H1 (cell line): Measurements from ENCODE around the gene BNIP1. TPM values are rescaled to one million over a fixed set of nuclear protein-coding genes. Genes with fewer than 3 reads are reported as not detected.

Experiments
- CTCF ChIA-PET: fragments of 300-600 bp; sonication (Branson Sonifier 250); formaldehyde crosslinking; loops from one replicate; lab custom pipeline; 2021; ENCODE audit not compliant: partially characterized antibody; lab: Charles Lee
- POLR2A ChIA-PET: fragments of 300-600 bp; sonication (Branson Sonifier 250); formaldehyde crosslinking; loops from one replicate; lab custom pipeline; 2021; ENCODE audit warnings: inconsistent platforms; ENCODE audit not compliant: partially characterized antibody; lab: Charles Lee
- DNase-seq, 2 experiments: peaks; one replicate each; pipeline versions ENCODE4 v3.0.0 to v3.0.0-alpha.2; 2010 to 2022; ENCODE audit warnings: low spot score in 2 of 2, low read depth in 1 of 2, mixed read lengths in 1 of 2
- FAIRE-seq: peaks from 2 replicates; lab custom pipeline; 2011; peaks lifted over from hg19 to GRCh38; lab: Jason Lieb, UNC
- H2AFZ ChIP-seq: 2 replicates; pipeline ENCODE4 v1.8.1; 2012; ENCODE audit warnings: low read length, inconsistent platforms
- H2AK5ac ChIP-seq: 2 replicates; pipeline ENCODE4 v1.6.1; 2013; ENCODE audit warnings: low read depth, low read length
- H2BK120ac ChIP-seq: replicated peaks from 2 replicates; pipeline ENCODE3; 2013; ENCODE audit warnings: low read depth, low read length, inconsistent platforms
- H2BK12ac ChIP-seq: 2 replicates; pipeline ENCODE4 v1.6.1; 2013; ENCODE audit warnings: low read depth, low read length
- H2BK15ac ChIP-seq: 2 replicates; pipeline ENCODE4 v1.6.1; 2013; ENCODE audit warnings: low read length
- H2BK20ac ChIP-seq: 2 replicates; pipeline ENCODE4 v1.6.1; 2013; ENCODE audit warnings: low read length
- H2BK5ac ChIP-seq: 2 replicates; pipeline ENCODE4 v1.6.1; 2013; ENCODE audit warnings: low read depth, low read length
- H3K14ac ChIP-seq: 2 replicates; pipeline ENCODE4 v1.6.1; 2013; ENCODE audit warnings: inconsistent platforms; ENCODE audit not compliant: insufficient read length
- H3K18ac ChIP-seq: 2 replicates; pipeline ENCODE4 v1.6.1; 2013; ENCODE audit warnings: low read length; ENCODE audit errors: extremely low read depth
- H3K23ac ChIP-seq: 2 replicates; pipeline ENCODE4 v1.6.1; 2013; ENCODE audit warnings: inconsistent platforms; ENCODE audit not compliant: insufficient read length
- H3K23me2 ChIP-seq: 2 replicates; pipeline ENCODE4 v1.6.1; 2013; ENCODE audit warnings: low read depth, low read length
- H3K27ac ChIP-seq: 2 replicates; pipeline ENCODE4 v1.6.1; 2011; ENCODE audit warnings: low read depth, low read length, inconsistent platforms
- H3K27me3 ChIP-seq, 4 experiments: replicated peaks in 1 of 4; 1 replicate in 1 of 4; 2 replicates in 3 of 4; pipeline versions ENCODE4 v1.6.1 to v1.8.1; 2011 to 2013; ENCODE audit warnings: low read length in 3 of 4, mild to moderate bottlenecking in 3 of 4, inconsistent platforms in 2 of 4, mixed read lengths in 2 of 4, moderate library complexity in 1 of 4; ENCODE audit not compliant: control insufficient read depth in 3 of 4, insufficient read depth in 3 of 4; ENCODE audit errors: extremely low read depth in 1 of 4
- H3K36me3 ChIP-seq, 4 experiments: 2 replicates each; pipeline versions ENCODE4 v1.6.1 to v1.8.1; 2011 to 2013; ENCODE audit warnings: mild to moderate bottlenecking in 4 of 4, low read length in 3 of 4, moderate library complexity in 2 of 4, control low read depth in 1 of 4, inconsistent platforms in 1 of 4; ENCODE audit not compliant: insufficient read depth in 4 of 4, control insufficient read depth in 2 of 4
- H3K4ac ChIP-seq: replicated peaks from 2 replicates; pipeline ENCODE3; 2013; ENCODE audit warnings: low read length, low read depth, mixed read lengths, inconsistent platforms; ENCODE audit not compliant: insufficient read length
- H3K4me1 ChIP-seq, 4 experiments: replicated peaks in 1 of 4; 1 replicate in 1 of 4; 2 replicates in 3 of 4; pipeline versions ENCODE4 v1.6.1 to v1.8.1; 2011 to 2013; ENCODE audit warnings: low read length in 3 of 4, inconsistent platforms in 2 of 4, mixed read lengths in 1 of 4; ENCODE audit not compliant: insufficient read depth in 4 of 4, control insufficient read depth in 3 of 4
- H3K4me2 ChIP-seq, 2 experiments: 2 replicates each; pipeline versions ENCODE4 v1.6.1 to v1.8.1; 2011 to 2013; ENCODE audit warnings: low read depth in 2 of 2, low read length in 2 of 2, control low read depth in 1 of 2, inconsistent platforms in 1 of 2, mild to moderate bottlenecking in 1 of 2; ENCODE audit not compliant: insufficient read depth in 1 of 2
- H3K4me3 ChIP-seq, 4 experiments: fragments of 200-600, 300-600 bp in 1 of 4; sonication (generic), shearing (Covaris generic), sonication (Bioruptor Twin) in 1 of 4; 2 replicates each; pipeline versions ENCODE4 v1.5.1 to v1.8.1; 2011 to 2016; ENCODE audit warnings: low read length in 4 of 4, low read depth in 3 of 4, control low read depth in 2 of 4, inconsistent platforms in 2 of 4, mild to moderate bottlenecking in 2 of 4, mixed read lengths in 1 of 4, moderate library complexity in 1 of 4; ENCODE audit not compliant: insufficient read depth in 2 of 4; ENCODE audit errors: extremely low read depth in 1 of 4
- H3K56ac ChIP-seq: replicated peaks from 2 replicates; pipeline ENCODE3; 2013; ENCODE audit warnings: low read depth, mild to moderate bottlenecking, mixed read lengths, low read length, inconsistent platforms; ENCODE audit not compliant: insufficient read length
- H3K79me1 ChIP-seq: 2 replicates; pipeline ENCODE4 v1.6.1; 2013; ENCODE audit warnings: low read depth, low read length, control low read depth
- H3K79me2 ChIP-seq, 2 experiments: 2 replicates each; pipeline versions ENCODE4 v1.6.1 to v1.8.1; 2012 to 2013; ENCODE audit warnings: low read length in 2 of 2, mild to moderate bottlenecking in 2 of 2, inconsistent platforms in 1 of 2; ENCODE audit not compliant: insufficient read depth in 2 of 2, control insufficient read depth in 1 of 2
- H3K9ac ChIP-seq, 4 experiments: replicated peaks in 1 of 4; 1 replicate in 1 of 4; 2 replicates in 3 of 4; pipeline versions ENCODE4 v1.6.1 to v1.8.1; 2011 to 2013; ENCODE audit warnings: low read depth in 3 of 4, low read length in 3 of 4, control low read depth in 2 of 4, mild to moderate bottlenecking in 2 of 4, moderate library complexity in 2 of 4, inconsistent platforms in 1 of 4; ENCODE audit errors: extremely low read depth in 1 of 4
- H3K9me3 ChIP-seq, 2 experiments: 2 replicates each; pipeline versions ENCODE4 v1.6.1 to v1.8.1; 2012 to 2013; ENCODE audit warnings: mild to moderate bottlenecking in 2 of 2, moderate library complexity in 2 of 2, control low read depth in 1 of 2, inconsistent platforms in 1 of 2, low read depth in 1 of 2, low read length in 1 of 2, mixed read lengths in 1 of 2; ENCODE audit not compliant: insufficient read depth in 2 of 2
- H4K20me1 ChIP-seq, 2 experiments: replicated peaks in 1 of 2; 2 replicates each; pipeline versions ENCODE3 to v1.8.1; 2011 to 2013; ENCODE audit warnings: inconsistent platforms in 2 of 2, low read length in 2 of 2, mild to moderate bottlenecking in 1 of 2; ENCODE audit not compliant: insufficient read depth in 2 of 2, control insufficient read depth in 1 of 2
- H4K5ac ChIP-seq: 2 replicates; pipeline ENCODE4 v1.6.1; 2013; ENCODE audit warnings: low read length, low read depth, mixed read lengths, inconsistent platforms; ENCODE audit not compliant: insufficient read length
- H4K8ac ChIP-seq: 2 replicates; pipeline ENCODE4 v1.8.0; 2013; ENCODE audit warnings: mild to moderate bottlenecking, moderate library complexity, low read length, inconsistent platforms; ENCODE audit not compliant: insufficient read depth; ENCODE audit errors: extremely low read depth
- H4K91ac ChIP-seq: replicated peaks from 2 replicates; pipeline ENCODE3; 2013; ENCODE audit warnings: low read length, mixed read lengths, inconsistent platforms; ENCODE audit not compliant: insufficient read length
- CTBP2 ChIP-seq: IDR thresholded peaks from 2 replicates; pipeline ENCODE4 v1.7.0; 2011; ENCODE audit warnings: borderline replicate concordance, mild to moderate bottlenecking, moderate library complexity, mixed read lengths, low read length; ENCODE audit not compliant: insufficient read depth, insufficient read length
- EZH2 ChIP-seq: fragments of 200-600 bp; sonication (generic); IDR thresholded peaks from 2 replicates; pipeline ENCODE4 v1.7.1; 2012; ENCODE audit warnings: low read depth, mild to moderate bottlenecking, moderate library complexity, low read length, inconsistent platforms; ENCODE audit not compliant: severe bottlenecking
- KDM5A ChIP-seq: fragments of 200-600 bp; IDR thresholded peaks from 2 replicates; pipeline ENCODE4 v1.7.1; 2012; ENCODE audit warnings: mild to moderate bottlenecking, low read length, inconsistent platforms, mixed read lengths
- RNF2 ChIP-seq: fragments of 200-900, 300-1000 bp; sonication (generic); IDR thresholded peaks from 2 replicates; pipeline ENCODE4 v1.7.1; 2016; ENCODE audit warnings: borderline replicate concordance, low read depth, mild to moderate bottlenecking, antibody characterized with exemption, low read length; ENCODE audit not compliant: poor library complexity, severe bottlenecking; ENCODE audit errors: missing control alignments
- SUZ12 ChIP-seq: fragments of 200-600 bp; sonication (generic); IDR thresholded peaks from 2 replicates; pipeline ENCODE4 v1.6.1; 2012; ENCODE audit warnings: mild to moderate bottlenecking, inconsistent platforms, low read length, moderate library complexity, mixed read lengths
- USF2 ChIP-seq: IDR thresholded peaks from 2 replicates; pipeline ENCODE4 v1.6.1; 2011; ENCODE audit warnings: low read length, improper control_type of control experiment
- WGBS, 2 experiments: shearing (Covaris generic) in 1 of 2; methylation state at CpG; one replicate each; pipeline versions ENCODE4 v1.1.6 to v1.1.7; 2013 to 2015; ENCODE audit warnings: low lambda C conversion rate in 2 of 2, mixed read lengths in 2 of 2, inconsistent platforms in 1 of 2, low coverage in 1 of 2, missing lambda C conversion rate in 1 of 2; ENCODE audit not compliant: insufficient replicate concordance in 2 of 2, insufficient coverage in 1 of 2, insufficient read length in 1 of 2; ENCODE audit errors: extremely low coverage in 1 of 2, missing lambda C conversion rate in 1 of 2; 5-methylcytosine and 5-hydroxymethylcytosine counted together
- polyA plus RNA-seq, 7 experiments: library from polyadenylated mRNA; depleted of rRNA in 3 of 7; stranded (reverse) in 5 of 7; unstranded in 2 of 7; fragments of >200 nt in 5 of 7; fragments of 200-250 nt in 2 of 7; gene quantifications; 1 replicate in 5 of 7; 2 replicates in 1 of 7; 4 replicates in 1 of 7; pipeline versions ENCODE4 v1.2.1 to v1.2.3, GENCODE V29; 2011 to 2013; ENCODE audit warnings: missing spikeins in 2 of 7, mixed read lengths in 2 of 7
- total RNA-seq: library from RNA; stranded (reverse); fragmentation: NEBNext Ultra II Directional; extraction: Animal tissue kit (Norgen Biotek cat#: 25700); gene quantifications from 2 replicates; pipeline ENCODE4 v1.2.1, GENCODE V29; 2021
- TF ChIP-seq, protein P1 (sequence below), 3 experiments: IDR thresholded peaks; 1 replicate in 2 of 3; 2 replicates in 1 of 3; pipeline versions ENCODE4 v1.5.1 to v1.6.1; 2011; ENCODE audit warnings: low read length in 3 of 3, mild to moderate bottlenecking in 3 of 3, inconsistent platforms in 2 of 3, low read depth in 1 of 3, moderate library complexity in 1 of 3; ENCODE audit not compliant: insufficient read depth in 1 of 3; ENCODE audit errors: control extremely low read depth in 1 of 3

Gene BNIP1
- total and polyA plus RNA-seq, 2 of the 8 experiments (the other 6 are each of a cell fraction or from before 2014, with no cell fraction given), result 13.5 to 14.7 TPM

DNA sequence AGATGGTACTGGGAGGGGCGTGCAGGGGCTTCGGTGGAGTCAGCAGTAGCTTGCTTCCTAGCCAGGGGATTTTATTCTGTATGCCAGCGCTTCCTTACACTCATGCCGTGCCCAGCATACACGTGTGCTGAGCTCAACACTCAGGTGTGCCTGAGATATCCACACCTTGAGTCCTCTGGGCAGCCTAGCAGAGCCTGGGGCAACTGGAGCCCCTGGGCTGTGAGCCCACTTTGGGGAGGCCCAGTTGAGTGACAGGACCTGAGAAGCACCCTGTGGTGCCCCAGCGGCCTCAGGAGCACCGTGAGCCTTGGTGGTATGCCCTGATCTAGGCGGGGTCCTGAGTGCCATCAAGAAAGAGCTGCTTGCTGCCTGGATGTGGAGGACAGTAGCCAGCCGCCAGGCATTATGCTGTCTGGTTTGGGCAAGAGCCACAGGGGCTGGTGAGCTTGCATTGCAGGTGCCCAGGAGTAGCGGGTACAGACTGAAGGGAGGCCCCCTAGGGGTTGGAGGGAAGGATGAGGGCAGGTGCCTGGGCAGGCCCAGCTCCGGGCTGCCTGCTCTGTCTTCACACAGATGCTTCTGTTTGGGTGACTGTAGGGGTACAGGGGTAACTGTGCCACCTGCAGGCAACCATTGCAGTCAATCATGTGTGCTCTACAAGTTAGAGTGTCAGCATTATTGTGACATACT, 42.9 kb downstream of the BNIP1 start:
- no peaks in the 10 kb centered on the region for H3K79me2 ChIP-seq
- no peak overlapping the region for H4K5ac ChIP-seq
- H3K14ac ChIP-seq, result no peak overlapping the region
- no peak overlapping the region for H4K91ac ChIP-seq
- no peak overlapping the region for H3K18ac ChIP-seq
- H3K23ac ChIP-seq, result no peak overlapping the region
- no peak overlapping the region for H2BK120ac ChIP-seq
- no peak overlapping the region; the same call in 1 of the 2 replicates for H4K8ac ChIP-seq
- H3K4ac ChIP-seq, result no peak overlapping the region
- no peaks in the 10 kb centered on the region for H4K20me1 ChIP-seq
- no peak overlapping the region for H3K27ac ChIP-seq
- WGBS, 2 experiments, result 78% methylated on average over 11 of the region's 11 CpGs; no CpG with 5 or more reads in 1 of the 2 experiments
- no peak overlapping the region for H2AFZ ChIP-seq
- H2AK5ac ChIP-seq, result no peak overlapping the region
- no peak overlapping the region for H3K56ac ChIP-seq
- 0 out of 2 replicates have a peak overlapping the region, but pooled peaks have one; percentile 34 for H2BK20ac ChIP-seq
- ChIA-PET POLR2A (no interaction called here), CTCF (interaction anchor here (0.7 to 6.2 kb wide), 14 partner anchors 9 to 177 kb away, joined by 3 to 44 read pairs (median 4); no protein-coding TSS in a partner anchor)
- H2BK15ac ChIP-seq, result peak overlapping the region; percentile 5; the same call in 1 of the 2 replicates
- peak; percentile 19 to 59 for DNase-seq
- FAIRE-seq, result no peak
- H3K79me1 ChIP-seq, result no peaks in the 10 kb centered on the region
- no peak overlapping the region for H2BK12ac ChIP-seq
- H3K4me3 ChIP-seq, result no peak overlapping the region
- H3K9ac ChIP-seq, result no peak overlapping the region
- H3K36me3 ChIP-seq, result no peaks in the 10 kb centered on the region
- no peaks in the 10 kb centered on the region for H3K9me3 ChIP-seq
- no peaks in the 10 kb centered on the region for H3K23me2 ChIP-seq
- H3K27me3 ChIP-seq, result no peaks in the 10 kb centered on the region
- H2BK5ac ChIP-seq, result 0 out of 2 replicates have a peak overlapping the region, but pooled peaks have one; percentile 48
- H3K4me2 ChIP-seq, result no peak overlapping the region
- H3K4me1 ChIP-seq, result peaks cover 0 to 4% (median 0%) of the 10 kb centered on the region in 4 experiments; a peak in 1 of 7 replicates
- no peak for TF ChIP-seq CTBP2
- TF ChIP-seq, protein P1, sequence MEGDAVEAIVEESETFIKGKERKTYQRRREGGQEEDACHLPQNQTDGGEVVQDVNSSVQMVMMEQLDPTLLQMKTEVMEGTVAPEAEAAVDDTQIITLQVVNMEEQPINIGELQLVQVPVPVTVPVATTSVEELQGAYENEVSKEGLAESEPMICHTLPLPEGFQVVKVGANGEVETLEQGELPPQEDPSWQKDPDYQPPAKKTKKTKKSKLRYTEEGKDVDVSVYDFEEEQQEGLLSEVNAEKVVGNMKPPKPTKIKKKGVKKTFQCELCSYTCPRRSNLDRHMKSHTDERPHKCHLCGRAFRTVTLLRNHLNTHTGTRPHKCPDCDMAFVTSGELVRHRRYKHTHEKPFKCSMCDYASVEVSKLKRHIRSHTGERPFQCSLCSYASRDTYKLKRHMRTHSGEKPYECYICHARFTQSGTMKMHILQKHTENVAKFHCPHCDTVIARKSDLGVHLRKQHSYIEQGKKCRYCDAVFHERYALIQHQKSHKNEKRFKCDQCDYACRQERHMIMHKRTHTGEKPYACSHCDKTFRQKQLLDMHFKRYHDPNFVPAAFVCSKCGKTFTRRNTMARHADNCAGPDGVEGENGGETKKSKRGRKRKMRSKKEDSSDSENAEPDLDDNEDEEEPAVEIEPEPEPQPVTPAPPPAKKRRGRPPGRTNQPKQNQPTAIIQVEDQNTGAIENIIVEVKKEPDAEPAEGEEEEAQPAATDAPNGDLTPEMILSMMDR (IDR thresholded peaks at IDR 0.05; ENCODE audit: control extremely low read depth in 1 of 3, insufficient read depth in 1 of 3, low read depth in 1 of 3, low read length in 3 of 3), result peak; percentile 43 to 46 (median 43)
- TF ChIP-seq EZH2, result no peak
- no peak for TF ChIP-seq SUZ12
- TF ChIP-seq USF2, result no peak
- no peak for TF ChIP-seq KDM5A
- no peak for TF ChIP-seq RNF2
